Heart left ventricle (tissue), 16 donors: ENCODE measurements around the gene ZBTB20. TPM values are rescaled to one million over a fixed set of nuclear protein-coding genes. Genes with fewer than 3 reads are reported as not detected.

ENCODE experiments used
- ATAC-seq, 4 donors: fragments of 200-7000 bp; cut with Tn5 transposase; one replicate each; pipeline ENCODE4 v1.9.1; 2020 to 2022; ENCODE audit warnings: moderate library complexity in 4 of 4, mild to moderate bottlenecking in 3 of 4, moderate number of reproducible peaks in 1 of 4
- DNase-seq, 5 donors: peaks; one replicate each; pipeline ENCODE4 v3.0.0-alpha.2; 2020
- H3K27ac ChIP-seq, 12 donors: fragments of 200-600 bp; sonication (generic) in 4 of 12; one replicate each; pipeline versions ENCODE4 v1.5.0 to v1.8.0; 2016 to 2022; ENCODE audit warnings: mild to moderate bottlenecking in 2 of 12
- H3K27me3 ChIP-seq, 9 donors: fragments of 200-600 bp; sonication (generic) in 2 of 9; one replicate each; pipeline versions ENCODE4 v1.5.1 to v1.8.0; 2016 to 2022; ENCODE audit warnings: mild to moderate bottlenecking in 3 of 9
- H3K36me3 ChIP-seq, 9 donors: fragments of 200-600 bp; sonication (generic) in 2 of 9; one replicate each; pipeline versions ENCODE4 v1.5.0 to v1.8.0; 2018 to 2022; ENCODE audit warnings: mild to moderate bottlenecking in 2 of 9
- H3K4me1 ChIP-seq, 12 donors: fragments of 200-600 bp; sonication (generic) in 4 of 12; one replicate each; pipeline versions ENCODE4 v1.5.0 to v1.8.0; 2016 to 2022; ENCODE audit warnings: mild to moderate bottlenecking in 3 of 12
- H3K4me3 ChIP-seq, 12 donors: fragments of 200-600 bp; sonication (generic) in 4 of 12; one replicate each; pipeline versions ENCODE4 v1.5.0 to v1.8.0; 2017 to 2022; ENCODE audit warnings: mild to moderate bottlenecking in 9 of 12, moderate library complexity in 4 of 12
- H3K9me3 ChIP-seq, 12 donors: fragments of 200-600 bp; sonication (generic) in 4 of 12; one replicate each; pipeline versions ENCODE4 v1.5.0 to v1.8.0; 2016 to 2022; ENCODE audit warnings: mild to moderate bottlenecking in 1 of 12
- CTCF ChIP-seq, 12 donors: fragments of 200-600 bp; sonication (generic) in 4 of 12; IDR thresholded peaks; one replicate each; pipeline versions ENCODE4 v1.5.0 to v1.8.0; 2018 to 2022; ENCODE audit warnings: antibody characterized with exemption in 12 of 12, mild to moderate bottlenecking in 5 of 12
- POLR2A ChIP-seq, 2 donors: fragments of 450-650 bp; IDR thresholded peaks; one replicate each; pipeline ENCODE4 v1.6.1; 2017; ENCODE audit warnings: antibody characterized with exemption in 2 of 2, mild to moderate bottlenecking in 2 of 2, moderate library complexity in 2 of 2
- WGBS, 4 donors: extraction: QIAGEN DNeasy Blood & Tissue Kit in 2 of 4; methylation state at CpG; one replicate each; pipeline versions ENCODE4 v1.1.5 to v1.1.7; 2013 to 2018; 5-methylcytosine and 5-hydroxymethylcytosine counted together
- intact Hi-C, 10 donors: fragments of 100-400 bp; cut with DNase I; formaldehyde crosslinking; loops; one replicate each; pipeline versions ENCODE4 v1.11.1 to v1.14.2; 2022
- polyA plus RNA-seq, 2 donors: library from polyadenylated mRNA; stranded (reverse); fragments of 200-250 nt; gene quantifications; one replicate each; pipeline ENCODE4 v1.2.3, GENCODE V29; 2013
- total RNA-seq, 9 donors: library from RNA; depleted of rRNA in 2 of 9; stranded (reverse); fragments of >200 nt in 2 of 9; fragmentation: NEBNext Ultra II Directional in 3 of 9; extraction: Animal tissue kit (Norgen Biotek cat#: 25700) in 3 of 9; gene quantifications; one replicate each; pipeline versions ENCODE4 v1.1.0 to v1.2.4, GENCODE V29; 2016 to 2023
- donor health status: ischemic (EF 13 %, LVEDD 7.1; RV severe dilation, severe dysfunction).
- donor health status: healthy with polysubstance abuse.
- donor health status: DM: no; HTN: yes; CAD: no.
- donor health status: DM: no; HTN: no; CAD: no.
- donor health status: ischemic (EF 25% LVEDD 6.9; RV normal size, moderate dysfunction).
- donor health status: ischemic (EF 25% LVEDD 5.7; RV mildly dilated, moderate dysfunction).
- donor health status: healthy.
- donor health status: DM: yes; HTN: yes; CAD: no.
- donor health status: ischemic (EF 35%, LVEDD 5.7; RV mildly dilated, moderate dysfunction).
- donor health status: nonischemic (EF 11% LVEDD 7.7; RV severe dilation, severe dysfunction).
- donor health status: DM: yes; HTN: yes; CAD: no.
- donor health status: PGD.
- donor health status: ischemic (EF 29% LVEDD 5.4; RV normal size, mild dysfunction).
- donor health status: nonischemic (EF 23%, LVEDD 6.1; RV moderate dilation, normal function).

ZBTB20 gene
- total and polyA plus RNA-seq, 11 donors: 6.2 to 109 (median 77.3) TPM

- intact Hi-C loops: no loop called here
- Histone ChIP-seq H3K4me3 (no peak overlapping the region), H3K36me3 (no peaks in the 10 kb centered on the region), H3K27me3 (no peaks in the 10 kb centered on the region), H3K27ac (no peak overlapping the region), H3K4me1 (peaks cover 0 to 28% (median 12%) of the 10 kb centered on the region in 12 donors), H3K9me3 (no peaks in the 10 kb centered on the region)
- no peak for ATAC-seq
- WGBS, 4 donors: 64 to 74% (median 70%) methylated on average over 2 of the region's 2 CpGs
- no peak for DNase-seq
- TF ChIP-seq POLR2A (IDR thresholded peaks at IDR 0.05): no peak
- no peak for TF ChIP-seq CTCF (IDR thresholded peaks at IDR 0.05)
Measured at GRCh38 chr3:114646526-114646925, 500.6 kb downstream of the ZBTB20 start.

GRCh38 chr3:114645392-114645791 is 501.7 kb downstream of the ZBTB20 start:
- Histone ChIP-seq H3K4me3 (no peak overlapping the region), H3K27ac (no peak overlapping the region), H3K27me3 (no peaks in the 10 kb centered on the region), H3K4me1 (peaks cover 0 to 19% (median 7%) of the 10 kb centered on the region in 12 donors), H3K36me3 (no peaks in the 10 kb centered on the region), H3K9me3 (no peaks in the 10 kb centered on the region)
- ATAC-seq: no peak
- WGBS, 4 donors: 88 to 91% (median 90%) methylated on average over 1 of the region's 1 CpG
- no peak for DNase-seq
- intact Hi-C loops: no loop called here
- no peak for TF ChIP-seq POLR2A (IDR thresholded peaks at IDR 0.05)
- TF ChIP-seq CTCF (IDR thresholded peaks at IDR 0.05): no peak

GRCh38 chr3:114644367-114644766 is 502.7 kb downstream of the ZBTB20 start:
- TF ChIP-seq CTCF (IDR thresholded peaks at IDR 0.05) (no peak), POLR2A (IDR thresholded peaks at IDR 0.05) (no peak)
- 97 to 98% (median 98%) methylated on average over 3 of the region's 3 CpGs for WGBS, 4 donors
- H3K9me3 ChIP-seq: no peaks in the 10 kb centered on the region
- no peaks in the 10 kb centered on the region for H3K27me3 ChIP-seq
- intact Hi-C loops: no loop called here
- no peak overlapping the region for H3K27ac ChIP-seq
- no peaks in the 10 kb centered on the region for H3K36me3 ChIP-seq
- no peak overlapping the region for H3K4me3 ChIP-seq
- DNase-seq: no peak
- ATAC-seq: no peak
- H3K4me1 ChIP-seq: peaks cover 0 to 10% (median 3%) of the 10 kb centered on the region in 12 donors

- DNase-seq (no peak), ATAC-seq (no peak)
- H3K36me3 ChIP-seq: no peaks in the 10 kb centered on the region
- TF ChIP-seq POLR2A (IDR thresholded peaks at IDR 0.05): no peak
- no peaks in the 10 kb centered on the region for H3K9me3 ChIP-seq
- intact Hi-C loops: loop anchor here in 1 of 10 donors (2.0 kb wide), 1 partner anchor 16 kb away; no protein-coding TSS in a partner anchor
- no peak overlapping the region for H3K27ac ChIP-seq
- no peaks in the 10 kb centered on the region for H3K27me3 ChIP-seq
- no peak overlapping the region for H3K4me3 ChIP-seq
- H3K4me1 ChIP-seq: peaks cover 0 to 7% (median 0%) of the 10 kb centered on the region in 12 donors
- 93 to 96% (median 95%) methylated on average over 1 of the region's 1 CpG for WGBS, 4 donors
Measured at GRCh38 chr3:114642951-114643741, 503.9 kb downstream of the ZBTB20 start.
